ENCODE data around the gene CKB. TPM values are rescaled to one million over a fixed set of nuclear protein-coding genes. Genes with fewer than 3 reads are reported as not detected.
"Not testable (repeated sequence)": the region's sequence is repeated elsewhere in the genome, so short reads cannot be mapped to it uniquely, and the experiment has no call there.

The CKB gene
- polyA plus RNA-seq, 12 donors = 146 to 849 (median 173) TPM; not detected in 1

DNA sequence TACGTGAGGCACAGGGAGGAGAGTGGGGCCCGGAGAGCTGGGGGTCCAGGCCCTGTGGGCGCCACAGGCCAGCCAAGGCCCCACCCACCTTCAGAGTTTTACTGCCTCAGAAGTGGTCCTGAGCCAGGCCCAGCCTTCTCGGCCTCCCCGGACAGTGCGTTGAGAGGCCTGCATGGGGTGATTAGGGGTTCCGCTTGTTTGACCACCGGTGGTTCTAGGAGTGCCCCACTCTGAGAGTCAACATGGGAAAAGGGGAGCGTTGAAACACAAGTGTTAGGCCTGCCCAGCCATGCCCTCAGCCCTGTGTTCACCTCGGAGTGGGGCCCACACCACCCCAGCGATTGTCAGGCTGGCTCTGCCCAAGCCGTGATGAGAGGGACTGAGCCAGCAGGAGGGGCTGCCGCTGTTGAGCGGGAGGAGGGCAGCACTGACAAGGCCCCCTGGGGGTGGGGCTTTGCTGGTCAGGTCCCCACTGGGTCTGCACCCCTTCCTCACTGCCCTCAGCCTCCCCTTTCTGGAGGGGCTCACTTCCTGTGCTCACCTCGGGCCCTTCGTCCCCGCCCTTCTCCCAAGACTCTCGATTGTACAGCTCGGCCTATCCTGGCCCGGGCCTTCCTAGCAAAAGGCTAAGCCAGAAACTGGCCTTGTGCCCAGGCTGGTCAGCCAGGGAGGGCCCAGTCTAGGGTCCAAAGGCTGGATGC is 4.8 kb downstream of the CKB start:
- no peak for DNase-seq

GRCh38 chr14:103517174-103517566 is 5.5 kb downstream of the CKB start:
- no peak for DNase-seq

- DNase-seq = no peak
Observed at GRCh38 chr14:103516426-103517173, 6.0 kb downstream of the CKB start.

DNA sequence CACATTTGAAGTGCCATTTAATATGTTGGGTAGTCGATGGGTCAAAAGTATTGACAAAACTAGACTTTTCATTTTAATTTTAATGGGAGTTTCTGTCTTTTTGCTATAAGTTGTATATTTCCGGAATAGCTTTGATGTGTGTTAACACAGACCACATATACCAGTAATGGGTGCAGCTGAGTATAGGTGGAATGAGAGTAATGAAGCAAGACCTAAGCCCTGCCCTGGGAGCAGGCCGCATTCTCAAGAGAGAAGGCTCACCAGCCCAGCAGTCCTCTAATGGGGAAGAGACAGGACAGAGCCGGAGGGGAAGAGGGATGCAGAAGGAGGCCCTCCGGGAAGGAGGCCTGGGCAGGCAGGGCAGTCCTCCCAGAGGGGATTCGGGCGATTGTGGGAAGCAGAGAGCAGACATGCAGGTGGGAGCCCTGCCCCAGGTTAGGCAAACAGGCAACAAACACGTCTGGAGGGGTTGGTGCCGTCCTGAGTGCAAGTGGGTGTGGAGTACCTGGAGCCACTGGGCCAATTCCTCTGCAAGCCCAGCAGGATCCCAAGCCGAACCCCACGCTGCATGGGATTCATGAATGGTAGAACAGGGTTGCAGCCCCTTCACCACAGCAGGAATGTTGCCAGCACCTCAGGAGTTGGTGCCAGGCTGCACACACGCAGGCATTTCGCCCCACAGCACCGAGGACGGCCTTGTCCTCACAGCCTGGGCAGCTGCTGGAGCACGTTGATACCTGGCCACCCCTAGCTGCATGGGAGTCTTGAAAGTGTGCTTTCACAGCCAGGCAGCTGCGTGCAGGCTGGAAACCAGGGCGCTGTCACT is 7.8 kb downstream of the CKB start:
- no peak for DNase-seq

DNA sequence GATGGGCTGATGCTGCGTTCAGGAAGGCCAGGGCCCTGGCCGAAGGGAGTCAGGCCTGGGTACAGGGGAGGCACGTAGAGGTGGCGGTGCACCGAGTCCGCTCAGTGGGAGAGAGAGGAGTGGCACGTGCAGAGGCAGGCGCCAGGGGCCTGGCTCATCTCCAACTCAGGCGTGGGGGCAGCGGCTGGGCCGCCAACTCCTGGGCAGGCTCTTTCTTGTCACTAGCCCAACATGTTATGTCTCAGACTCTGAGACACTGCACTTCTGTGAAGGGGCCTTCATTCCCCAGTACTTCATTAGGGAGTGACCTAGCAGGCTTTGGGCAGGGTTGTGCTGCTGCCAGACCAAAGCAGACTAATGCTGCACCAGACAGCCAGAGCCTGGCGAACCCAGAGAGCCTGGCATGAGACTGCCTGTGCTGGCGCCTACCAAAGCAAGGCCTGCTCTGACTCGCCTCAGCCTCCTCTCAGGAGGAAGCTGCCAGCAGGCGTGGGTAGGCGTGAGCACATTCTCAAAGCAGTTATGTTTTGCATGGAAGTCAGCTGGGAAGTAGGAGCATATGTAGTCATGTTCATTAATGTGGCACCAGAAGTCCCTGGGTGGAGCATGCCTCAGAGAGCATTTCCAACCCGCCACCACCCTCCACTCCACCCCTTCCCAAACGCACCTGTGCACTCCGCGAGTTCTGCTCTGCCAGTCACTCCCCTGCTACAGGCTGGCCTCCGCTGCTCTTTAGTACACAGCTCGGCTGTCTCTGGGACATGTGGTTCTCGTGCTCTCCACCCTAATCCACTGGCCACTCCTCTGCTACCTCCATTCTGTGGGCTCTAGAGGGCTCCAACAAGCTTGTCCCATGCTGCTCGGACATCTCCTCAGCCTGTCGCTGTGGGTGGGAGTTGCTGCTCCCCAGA is 9.7 kb downstream of the CKB start:
- no peak for DNase-seq

- DNase-seq = not testable (repeated sequence)
Observed at GRCh38 chr14:103512180-103512579, 10.4 kb downstream of the CKB start.

- DNase-seq = no peak
Observed at GRCh38 chr14:103510724-103511693, 11.6 kb downstream of the CKB start.

DNA sequence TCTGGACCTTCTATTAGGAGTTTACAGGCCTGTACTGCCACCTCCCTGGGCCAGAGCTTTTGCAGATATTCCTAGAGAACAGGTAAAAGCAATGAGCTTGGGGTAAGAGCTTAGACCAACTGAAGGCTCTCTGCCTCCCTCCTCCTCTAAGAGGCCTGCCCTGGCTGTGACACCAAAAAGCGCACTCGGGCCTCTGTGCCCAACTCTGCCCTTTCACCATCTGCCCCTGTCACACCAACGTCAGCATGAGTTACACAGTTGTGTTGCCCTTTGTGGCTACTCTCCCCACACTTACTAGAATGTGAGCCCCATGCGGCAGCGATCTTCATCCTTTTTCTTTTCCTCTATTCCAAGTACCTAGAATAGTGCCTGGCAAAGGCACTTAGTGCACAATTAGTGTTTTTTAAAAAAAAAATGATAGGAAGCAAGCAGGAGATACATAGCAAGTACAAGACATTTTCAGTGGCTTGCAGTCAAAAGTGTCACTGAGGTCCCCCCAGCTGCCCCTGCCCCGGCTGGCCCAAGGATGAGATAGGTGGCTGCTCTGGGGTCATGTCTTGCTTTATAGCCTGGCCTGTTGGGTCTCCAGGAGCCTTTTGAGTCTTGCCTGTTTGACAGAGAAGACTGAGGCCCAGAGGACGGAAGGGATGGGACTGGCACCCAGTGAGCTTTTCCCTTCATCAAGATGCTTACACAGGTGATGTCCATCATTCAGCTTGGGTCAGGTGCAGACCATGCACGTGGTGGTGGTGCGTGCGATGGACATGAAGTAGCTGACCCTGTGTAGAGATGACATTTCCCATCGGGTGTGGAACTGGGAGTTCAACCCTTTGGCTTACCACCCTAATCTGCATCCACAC is 12.5 kb downstream of the CKB start:
- no peak for DNase-seq

DNA sequence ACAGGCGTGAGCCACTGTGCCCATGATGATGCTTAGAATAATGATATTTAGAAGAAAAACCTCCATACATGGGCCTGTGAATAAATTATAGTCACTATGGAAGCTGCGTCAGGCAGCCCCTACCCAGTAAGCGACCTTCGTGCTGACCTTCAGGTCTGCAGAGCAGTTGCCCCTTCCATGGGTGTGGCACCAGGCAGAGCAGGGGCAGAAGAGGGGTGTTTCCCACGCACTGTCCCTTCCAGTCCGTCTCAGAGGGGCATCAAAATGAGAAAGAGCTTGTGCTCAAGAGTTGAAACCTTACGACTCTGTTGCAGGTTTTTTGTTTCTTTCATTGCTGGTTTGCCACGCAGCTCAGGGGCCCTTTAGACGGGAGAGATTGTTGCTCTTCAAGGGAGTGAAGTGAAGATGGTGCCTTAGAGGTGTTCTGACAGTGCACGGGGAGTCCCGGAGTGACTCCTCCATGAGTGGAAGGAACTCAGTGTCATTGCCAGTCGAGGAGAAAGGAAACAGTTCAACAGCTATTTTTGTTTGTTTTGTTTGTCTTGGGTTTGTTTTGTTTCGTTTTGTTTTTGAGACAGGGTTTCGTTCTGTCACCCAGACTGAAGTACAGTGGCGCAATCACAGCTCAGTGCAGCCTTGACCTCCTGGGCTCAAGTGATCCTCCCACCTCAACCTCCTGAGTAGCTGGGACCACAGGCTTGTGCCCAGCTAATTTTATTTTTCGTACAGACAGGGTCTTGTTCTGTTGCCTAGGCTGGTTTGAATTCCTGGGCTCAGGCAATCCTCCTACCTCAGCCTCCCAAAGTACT is 13.9 kb downstream of the CKB start:
- DNase-seq = no peak

DNA sequence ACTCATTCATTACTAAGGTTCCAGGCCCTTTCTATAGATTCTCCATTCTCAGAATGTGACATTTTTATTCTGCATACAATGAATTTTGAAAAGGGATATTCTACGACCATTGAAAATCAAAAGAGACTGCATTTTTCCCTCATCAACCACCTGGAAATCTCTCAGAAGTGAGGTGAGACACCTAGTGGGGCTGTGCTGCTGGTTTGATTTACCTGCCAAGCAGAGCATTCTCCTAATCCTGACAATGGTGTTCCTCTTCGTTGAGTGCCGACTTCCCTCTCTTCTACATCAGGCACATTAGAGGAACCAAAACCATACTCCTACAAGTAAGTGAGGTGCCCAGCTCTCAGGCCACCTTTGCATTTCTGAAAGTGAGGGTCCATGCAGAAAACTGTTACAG is 14.9 kb downstream of the CKB start:
- no peak for DNase-seq

DNA sequence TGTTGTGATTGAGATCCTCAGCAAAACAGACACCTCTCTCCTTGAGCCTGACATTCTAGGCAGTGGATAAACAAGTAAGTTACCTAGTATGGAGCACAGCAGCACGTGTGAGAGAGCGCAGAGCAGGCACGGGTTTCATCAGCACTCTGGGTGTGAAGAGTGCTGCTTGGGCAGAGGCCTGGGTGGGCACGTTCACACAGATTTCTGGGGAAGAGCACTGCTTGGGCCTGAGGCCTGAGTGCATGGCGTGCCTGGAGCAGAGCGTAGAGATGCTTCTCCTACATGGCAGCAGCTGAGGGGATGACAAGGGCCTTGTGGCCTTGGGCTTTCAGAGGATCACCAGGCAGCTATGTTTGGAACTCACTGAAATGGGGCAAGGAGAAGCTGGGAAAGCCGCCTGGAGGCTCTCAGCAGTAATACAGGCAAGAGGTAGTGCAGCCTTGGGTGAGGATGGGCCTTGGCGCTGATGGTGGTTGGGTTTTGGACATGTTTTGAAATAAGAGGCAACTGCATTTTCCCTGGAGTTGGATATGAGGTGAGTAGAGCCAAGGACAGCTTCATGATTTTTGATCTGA is 17.6 kb downstream of the CKB start:
- no peak for DNase-seq

DNA sequence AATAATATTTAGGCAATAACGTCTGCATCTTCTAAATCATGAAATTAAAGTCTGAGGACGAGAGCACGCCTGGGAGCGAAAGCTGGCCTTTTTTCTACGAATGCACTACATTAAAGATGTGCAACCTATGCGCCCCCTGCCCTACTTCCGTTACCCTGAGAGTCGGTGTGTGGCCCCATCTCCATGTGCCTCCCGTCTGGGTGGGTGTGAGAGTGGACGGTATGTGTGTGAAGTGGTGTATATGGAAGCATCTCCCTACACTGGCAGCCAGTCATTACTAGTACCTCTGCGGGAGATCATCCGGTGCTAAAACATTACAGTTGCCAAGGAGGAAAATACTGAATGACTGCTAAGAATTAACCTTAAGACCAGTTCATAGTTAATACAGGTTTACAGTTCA is 19.3 kb downstream of the CKB start:
- no peak for DNase-seq

DNA sequence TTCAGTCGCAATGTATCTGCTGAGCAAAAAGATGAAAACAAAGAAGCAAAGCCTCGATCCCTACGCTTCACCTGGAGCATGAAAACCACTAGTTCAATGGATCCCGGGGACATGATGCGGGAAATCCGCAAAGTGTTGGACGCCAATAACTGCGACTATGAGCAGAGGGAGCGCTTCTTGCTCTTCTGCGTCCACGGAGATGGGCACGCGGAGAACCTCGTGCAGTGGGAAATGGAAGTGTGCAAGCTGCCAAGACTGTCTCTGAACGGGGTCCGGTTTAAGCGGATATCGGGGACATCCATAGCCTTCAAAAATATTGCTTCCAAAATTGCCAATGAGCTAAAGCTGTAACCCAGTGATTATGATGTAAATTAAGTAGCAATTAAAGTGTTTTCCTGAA is 19.8 kb downstream of the CKB start:
- no peak for DNase-seq

GRCh38 chr14:103501921-103502669 is 20.5 kb downstream of the CKB start:
- DNase-seq = no peak

DNA sequence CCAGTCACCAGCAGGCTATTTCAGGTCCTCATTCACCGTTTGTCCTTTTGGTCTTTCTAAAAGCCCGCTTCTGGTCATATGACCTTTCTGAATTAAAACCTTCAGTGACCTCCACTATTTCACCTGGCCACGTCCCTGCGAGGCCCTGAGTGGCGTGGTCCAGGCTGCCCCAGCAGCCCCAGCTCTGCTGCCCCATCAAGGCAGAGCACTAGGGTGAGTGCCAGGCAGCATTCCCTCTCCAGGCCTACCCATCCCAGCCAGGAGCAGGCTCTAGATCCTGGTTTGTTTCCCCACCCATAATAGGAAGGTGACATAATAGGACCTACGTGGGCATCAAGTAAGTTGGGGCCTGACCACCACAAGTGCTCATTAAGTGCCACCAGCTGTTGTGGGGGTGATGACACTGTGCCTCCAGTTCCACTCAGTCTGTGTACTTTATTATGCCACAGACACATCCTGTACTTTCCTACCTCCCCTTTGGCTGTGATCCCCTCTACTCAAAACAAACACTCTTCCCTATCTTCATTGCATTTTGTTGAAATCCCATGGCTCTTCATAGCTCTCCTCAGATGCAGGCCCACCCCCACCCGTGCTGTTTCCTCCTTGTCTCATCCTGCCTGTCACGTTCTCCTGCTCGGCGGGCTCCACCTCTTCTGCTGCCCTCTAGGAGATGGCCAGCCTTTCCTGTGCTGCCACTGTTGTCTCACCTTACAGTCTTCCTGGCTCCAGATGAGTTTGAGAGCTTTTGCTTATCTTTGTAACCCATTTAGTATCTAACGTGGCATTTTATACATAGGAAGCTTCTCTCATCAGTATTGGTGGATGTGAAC is 21.4 kb downstream of the CKB start:
- DNase-seq = no peak
